Colonic mucosa (tissue), 4 donors: ENCODE data around the gene TRA2B. TPM values are rescaled to one million over a fixed set of nuclear protein-coding genes. Genes with fewer than 3 reads are reported as not detected.

ENCODE experiments used
- DNase-seq: peaks from one replicate; pipeline ENCODE4 v3.0.0-alpha.2; 2020
- H3K27ac ChIP-seq: fragments of 200-600 bp; one replicate; pipeline ENCODE4 v1.8.0; 2021
- H3K27me3 ChIP-seq: fragments of 200-600 bp; one replicate; pipeline ENCODE4 v1.8.0; 2021
- H3K36me3 ChIP-seq: fragments of 200-600 bp; one replicate; pipeline ENCODE4 v1.8.0; 2021
- H3K4me1 ChIP-seq: fragments of 200-600 bp; one replicate; pipeline ENCODE4 v1.8.0; 2021; ENCODE audit warnings: mild to moderate bottlenecking
- H3K4me3 ChIP-seq: fragments of 200-600 bp; one replicate; pipeline ENCODE4 v1.8.0; 2021
- H3K9ac ChIP-seq, 2 donors: one replicate each; pipeline ENCODE4 v1.7.0; 2013; ENCODE audit warnings: control low read depth in 2 of 2, low read depth in 2 of 2, low read length in 2 of 2
- H3K9me3 ChIP-seq: fragments of 200-600 bp; one replicate; pipeline ENCODE4 v1.8.0; 2021
- CTCF ChIP-seq: fragments of 200-600 bp; IDR thresholded peaks from one replicate; pipeline ENCODE4 v1.8.0; 2022; ENCODE audit warnings: antibody characterized with exemption, mild to moderate bottlenecking
- intact Hi-C: fragments of 100-400 bp; cut with DNase I; formaldehyde crosslinking; loops from one replicate; pipeline ENCODE4 v1.14.1; 2022
- total RNA-seq, 2 donors: library from RNA; stranded (reverse); fragmentation: NEBNext Ultra II Directional in 1 of 2; extraction: Animal tissue kit (Norgen Biotek cat#: 25700) in 1 of 2; gene quantifications; one replicate each; pipeline ENCODE4 v1.2.1, GENCODE V29; 2021
- donor health status: healthy.
- donor health status: DM: no; HTN: no; CAD: no.
- donor health status: DM: no; HTN: no; CAD: no.

Gene TRA2B
- total RNA-seq, 2 donors from 2014 or later, result 98.8 to 140 TPM

- H3K27ac ChIP-seq, result no peak overlapping the region
- intact Hi-C loops, result no loop called here
- no peaks in the 10 kb centered on the region for H3K4me1 ChIP-seq
- H3K36me3 ChIP-seq, result peaks cover 37% of the 10 kb centered on the region
- DNase-seq, result no peak
- H3K9ac ChIP-seq, result no peak overlapping the region
- H3K4me3 ChIP-seq, result no peak overlapping the region
- TF ChIP-seq CTCF, result no peak
- H3K9me3 ChIP-seq, result no peaks in the 10 kb centered on the region
- no peaks in the 10 kb centered on the region for H3K27me3 ChIP-seq
These were observed 17.6 kb downstream of the TRA2B start for GRCh38 chr3:185920184-185920583.

GRCh38 chr3:185916042-185916833 lies 21.6 kb downstream of the TRA2B start:
- H3K27me3 ChIP-seq, result no peaks in the 10 kb centered on the region
- H3K4me3 ChIP-seq, result no peak overlapping the region
- H3K9me3 ChIP-seq, result no peaks in the 10 kb centered on the region
- H3K27ac ChIP-seq, result no peak overlapping the region
- no peak for TF ChIP-seq CTCF
- no peak overlapping the region for H3K9ac ChIP-seq
- H3K36me3 ChIP-seq, result peaks cover 5% of the 10 kb centered on the region
- DNase-seq, result no peak
- no peaks in the 10 kb centered on the region for H3K4me1 ChIP-seq
- intact Hi-C loops, result no loop called here

GRCh38 chr3:185915642-185916041 lies 22.2 kb downstream of the TRA2B start:
- H3K9ac ChIP-seq, result no peak overlapping the region
- H3K4me3 ChIP-seq, result no peak overlapping the region
- intact Hi-C loops, result no loop called here
- no peaks in the 10 kb centered on the region for H3K4me1 ChIP-seq
- no peaks in the 10 kb centered on the region for H3K27me3 ChIP-seq
- no peak for TF ChIP-seq CTCF
- no peak overlapping the region for H3K27ac ChIP-seq
- no peaks in the 10 kb centered on the region for H3K9me3 ChIP-seq
- H3K36me3 ChIP-seq, result peaks cover 5% of the 10 kb centered on the region
- DNase-seq, result no peak

GRCh38 chr3:185914911-185915629 lies 22.7 kb downstream of the TRA2B start:
- no peak overlapping the region for H3K9ac ChIP-seq
- no peak for TF ChIP-seq CTCF
- H3K36me3 ChIP-seq, result peaks cover 5% of the 10 kb centered on the region

GRCh38 chr3:185912929-185913901 lies 24.6 kb downstream of the TRA2B start:
- Histone ChIP-seq H3K27me3 (no peaks in the 10 kb centered on the region), H3K27ac (no peak overlapping the region), H3K9ac (no peak overlapping the region), H3K4me3 (no peak overlapping the region), H3K4me1 (no peaks in the 10 kb centered on the region), H3K9me3 (no peaks in the 10 kb centered on the region), H3K36me3 (peaks cover 5% of the 10 kb centered on the region)
- intact Hi-C loops, result no loop called here
- TF ChIP-seq CTCF, result no peak
- DNase-seq, result no peak

More at GRCh38 chr3:185914911-185915629, 22.7 kb downstream of the TRA2B start:
- intact Hi-C loops, result no loop called here
- Histone ChIP-seq H3K4me3 (no peak overlapping the region), H3K27me3 (no peaks in the 10 kb centered on the region), H3K9me3 (no peaks in the 10 kb centered on the region), H3K4me1 (no peaks in the 10 kb centered on the region), H3K27ac (no peak overlapping the region)
- DNase-seq, result no peak
